GM18526 (cell line): Measurements from ENCODE around the gene C2orf68.

Experiments used
- POLR2A ChIP-seq: IDR thresholded peaks from 3 replicates; pipeline ENCODE4 v1.6.1; 2011; ENCODE audit not compliant: insufficient read length; ENCODE audit errors: extremely low read depth

The C2orf68 gene

DNA sequence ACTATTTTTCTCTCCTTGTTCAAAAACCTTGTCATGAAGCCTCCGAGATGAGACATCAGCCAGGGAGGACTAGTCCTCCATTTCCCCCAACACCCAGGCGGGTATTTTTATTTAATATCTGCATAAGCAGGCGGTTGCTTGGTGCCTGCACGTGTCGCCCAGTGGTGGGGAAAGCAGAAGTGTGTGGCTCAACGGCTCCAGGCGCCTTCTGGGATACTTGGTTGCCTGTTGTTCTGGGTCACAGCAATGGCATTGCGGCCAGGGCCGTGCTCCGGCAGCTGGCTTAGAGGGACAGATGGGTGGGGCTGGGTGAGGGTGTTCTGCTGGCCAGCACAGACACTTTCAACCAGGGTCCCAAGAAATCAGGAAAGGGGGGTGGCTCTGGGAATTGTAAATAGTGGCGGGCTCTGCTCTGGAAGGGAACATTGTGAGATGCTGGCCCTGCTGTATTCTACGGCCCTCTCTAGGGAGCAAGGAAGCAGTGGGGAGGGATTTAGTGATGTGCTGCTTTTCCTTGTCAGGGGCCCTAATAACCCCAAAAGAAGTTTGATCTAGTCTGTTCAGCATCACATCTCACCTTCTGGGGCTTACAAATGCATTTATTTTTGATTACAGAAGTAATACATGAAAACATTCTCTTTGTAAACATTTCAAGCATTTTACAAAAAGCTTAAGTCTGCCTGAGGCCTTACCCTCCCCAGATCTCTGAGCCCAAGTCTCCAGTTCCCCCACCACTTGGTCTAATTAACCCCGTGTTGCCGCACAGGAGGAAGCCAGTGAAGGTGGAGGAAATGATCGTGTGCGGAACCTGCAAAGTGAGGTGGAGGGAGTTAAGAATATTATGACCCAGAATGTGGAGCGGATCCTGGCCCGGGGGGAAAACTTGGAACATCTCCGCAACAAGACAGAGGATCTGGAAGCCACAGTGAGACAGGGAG is 33.4 kb downstream of the C2orf68 start:
- no peak for TF ChIP-seq POLR2A

DNA sequence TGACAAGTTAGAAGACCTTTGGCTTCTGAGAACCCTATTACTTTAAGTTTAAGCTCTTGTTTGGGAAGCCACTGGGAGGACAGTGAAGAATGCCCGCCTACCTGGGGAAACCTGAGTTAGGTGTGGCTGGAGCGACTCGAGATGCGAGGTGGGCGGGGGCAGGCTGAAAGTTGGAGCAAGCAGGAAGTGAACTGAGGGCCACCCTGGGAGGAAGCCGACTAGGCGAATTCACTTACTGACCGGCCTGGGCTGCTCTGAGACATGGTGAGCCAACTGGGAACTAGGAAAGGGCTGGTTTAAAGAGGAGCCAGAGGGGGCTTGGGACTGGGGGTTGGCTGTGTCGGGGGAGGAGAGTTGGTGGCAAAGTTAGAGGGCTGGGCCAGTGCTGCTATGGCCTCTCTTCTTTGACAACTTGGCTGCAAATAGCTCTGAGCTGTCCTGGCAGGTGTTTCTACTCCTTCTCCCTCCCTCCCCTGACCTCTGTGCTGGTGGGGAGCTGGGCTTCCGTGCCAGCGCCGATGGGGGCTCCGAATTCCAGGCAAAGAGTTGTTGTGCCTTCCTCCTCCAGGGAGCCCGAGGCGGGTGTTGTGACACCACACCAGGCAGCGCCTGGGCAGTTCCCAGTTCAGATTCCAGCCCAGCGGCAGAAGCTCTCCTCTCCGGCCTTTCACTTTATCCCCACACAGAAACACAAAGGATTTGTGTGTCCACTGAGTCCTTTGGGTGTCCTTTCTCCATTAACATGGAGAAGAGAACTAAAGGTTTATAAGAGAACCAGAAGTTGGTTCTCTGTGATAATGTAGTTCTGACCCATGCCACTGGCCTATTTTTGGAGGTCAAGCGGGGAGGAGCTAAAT is 34.3 kb downstream of the C2orf68 start, which contains the start of gene VAMP8:
Gene VAMP8, plus strand, starts transcription at position 201 of the 857 bp plus-strand sequence. Its CDS starts 61 bp downstream, at position 262.
- TF ChIP-seq POLR2A, result peak; percentile 47

GRCh38 chr2:85577063-85577385 is 34.8 kb downstream of the C2orf68 start:
- no peak for TF ChIP-seq POLR2A

DNA sequence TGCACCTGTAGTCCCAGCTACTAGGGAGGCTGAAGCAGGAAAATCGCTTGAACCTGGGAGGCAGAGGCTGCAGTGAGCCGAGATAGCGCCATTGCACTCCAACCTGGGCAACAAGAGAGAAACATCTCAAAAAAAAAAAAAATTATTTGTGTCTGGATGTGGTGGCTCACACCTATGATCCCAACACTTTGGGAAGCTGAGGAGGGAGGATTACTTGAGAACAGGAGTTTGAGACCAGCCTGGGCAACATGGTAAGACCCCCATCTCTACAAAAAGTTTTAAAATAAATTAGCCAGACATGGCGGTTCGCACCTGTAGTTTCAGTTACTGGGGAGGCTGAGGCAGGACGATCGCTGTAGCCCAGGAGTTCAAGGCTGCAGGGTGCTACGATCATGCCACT is 36.1 kb downstream of the C2orf68 start:
- no peak for TF ChIP-seq POLR2A

GRCh38 chr2:85566265-85566664 is 45.6 kb downstream of the C2orf68 start:
- no peak for TF ChIP-seq POLR2A

- TF ChIP-seq POLR2A, result no peak
These were observed 47.7 kb downstream of the C2orf68 start for GRCh38 chr2:85564144-85564563.

GRCh38 chr2:85561280-85562212 is 50.3 kb downstream of the C2orf68 start, which contains the start of gene GGCX:
GGCX (minus strand) TSS chr2:85561493; CDS start chr2:85561428, 65 bp downstream.
- peak; percentile 96 for TF ChIP-seq POLR2A

GRCh38 chr2:85560812-85561279 is 51.0 kb downstream of the C2orf68 start:
- TF ChIP-seq POLR2A, result no peak

GRCh38 chr2:85558160-85558559 is 53.7 kb downstream of the C2orf68 start:
- TF ChIP-seq POLR2A, result no peak

GRCh38 chr2:85557130-85557529 is 54.7 kb downstream of the C2orf68 start:
- no peak for TF ChIP-seq POLR2A
